Neural cell (in vitro differentiated cells): ENCODE measurements around the gene THBS2. TPM values are rescaled to one million over a fixed set of nuclear protein-coding genes. Genes with fewer than 3 reads are reported as not detected.

ENCODE experiments used
- H2AFZ ChIP-seq: fragments of 200-600, 300-800 bp; sonication (generic), shearing (Covaris generic); 2 replicates; pipeline ENCODE4 v1.6.0; 2014; ENCODE audit warnings: low read depth, mild to moderate bottlenecking, antibody characterized with exemption, low read length, moderate library complexity
- H3F3A ChIP-seq: fragments of 200-600 bp; shearing (Covaris generic); 2 replicates; pipeline ENCODE4 v1.6.1; 2016; ENCODE audit warnings: mild to moderate bottlenecking, moderate library complexity, mixed read lengths, antibody characterized with exemption, low read length; ENCODE audit not compliant: insufficient read depth, poor library complexity, severe bottlenecking
- H3K27ac ChIP-seq: fragments of 200-600, 300-800 bp; sonication (generic), shearing (Covaris generic); 2 replicates; pipeline ENCODE4 v1.5.1; 2014; ENCODE audit warnings: mild to moderate bottlenecking, low read length, moderate library complexity
- H3K27me3 ChIP-seq: fragments of 300-800, 200-600 bp; sonication (generic), shearing (Covaris generic); 2 replicates; pipeline ENCODE4 v1.6.0; 2014; ENCODE audit warnings: mild to moderate bottlenecking, low read depth, low read length, moderate library complexity; ENCODE audit not compliant: insufficient read depth
- H3K36me3 ChIP-seq: fragments of 300-800, 200-600 bp; sonication (generic), shearing (Covaris generic); 2 replicates; pipeline ENCODE4 v1.5.1; 2014; ENCODE audit warnings: mild to moderate bottlenecking, antibody characterized with exemption, low read length, moderate library complexity; ENCODE audit not compliant: insufficient read depth
- H3K4me2 ChIP-seq: fragments of 300-800, 200-600 bp; sonication (generic), shearing (Covaris generic); 2 replicates; pipeline ENCODE4 v1.6.0; 2014; ENCODE audit warnings: mild to moderate bottlenecking, low read length
- H3K4me3 ChIP-seq: fragments of 300-800, 200-600 bp; sonication (generic), shearing (Covaris generic); 2 replicates; pipeline ENCODE4 v1.5.1; 2014; ENCODE audit warnings: mild to moderate bottlenecking, low read length, moderate library complexity
- H3K79me2 ChIP-seq: fragments of 200-600 bp; shearing (Covaris generic); replicated peaks from 2 replicates; pipeline ENCODE4 v1.6.0; 2014; ENCODE audit warnings: mild to moderate bottlenecking, low read length, moderate library complexity; ENCODE audit not compliant: insufficient read depth
- H3K9ac ChIP-seq: fragments of 300-800, 200-600 bp; sonication (generic), shearing (Covaris generic); 2 replicates; pipeline ENCODE4 v1.6.1; 2016; ENCODE audit warnings: mild to moderate bottlenecking, low read length, mixed read lengths
- H3K9me2 ChIP-seq: fragments of 200-600 bp; shearing (Covaris generic); 2 replicates; pipeline ENCODE4 v1.6.1; 2016; ENCODE audit warnings: mild to moderate bottlenecking, low read length, mixed read lengths; ENCODE audit not compliant: insufficient read depth
- H3K9me3 ChIP-seq: fragments of 200-600, 300-800 bp; sonication (generic), shearing (Covaris generic); 2 replicates; pipeline ENCODE4 v1.6.1; 2016; ENCODE audit warnings: mild to moderate bottlenecking, mixed run types, low read length, moderate library complexity, mixed read lengths
- H4K20me1 ChIP-seq: fragments of 200-600 bp; shearing (Covaris generic); 2 replicates; pipeline ENCODE4 v1.6.1; 2016; ENCODE audit warnings: mild to moderate bottlenecking, mixed run types; ENCODE audit not compliant: insufficient read depth
- CTCF ChIP-seq: fragments of 450-650 bp; IDR thresholded peaks from 2 replicates; pipeline ENCODE4 v1.5.1; 2014; ENCODE audit warnings: antibody characterized with exemption, mild to moderate bottlenecking, moderate library complexity; ENCODE audit not compliant: poor library complexity, severe bottlenecking
- EP300 ChIP-seq: fragments of 450-650 bp; conservative IDR thresholded peaks from 2 replicates; pipeline ENCODE4 v1.6.1; 2014; ENCODE audit warnings: antibody characterized with exemption, mild to moderate bottlenecking, moderate library complexity; ENCODE audit not compliant: poor library complexity, severe bottlenecking
- EZH2 ChIP-seq: fragments of 200-600, 300-800 bp; shearing (Covaris generic), sonication (generic); IDR thresholded peaks from 2 replicates; pipeline ENCODE4 v1.6.1; 2014; ENCODE audit warnings: antibody characterized with exemption, low read length, borderline replicate concordance, mild to moderate bottlenecking; ENCODE audit not compliant: insufficient read depth, poor library complexity, severe bottlenecking
- MXI1 ChIP-seq: fragments of 450-650 bp; conservative IDR thresholded peaks from 2 replicates; pipeline ENCODE4 v1.6.1; 2014; ENCODE audit warnings: antibody characterized with exemption, mild to moderate bottlenecking; ENCODE audit not compliant: poor library complexity, severe bottlenecking
- POLR2AphosphoS5 ChIP-seq: IDR thresholded peaks from 2 replicates; pipeline ENCODE4 v1.6.1; 2012
- RAD21 ChIP-seq: fragments of 450-650 bp; conservative IDR thresholded peaks from 2 replicates; pipeline ENCODE4 v1.6.1; 2014; ENCODE audit warnings: antibody characterized with exemption, mild to moderate bottlenecking, moderate library complexity
- SMC3 ChIP-seq: fragments of 450-650 bp; conservative IDR thresholded peaks from 2 replicates; pipeline ENCODE4 v1.6.1; 2014; ENCODE audit warnings: antibody characterized with exemption, mild to moderate bottlenecking, moderate library complexity; ENCODE audit not compliant: poor library complexity
- TAF1 ChIP-seq: IDR thresholded peaks from 2 replicates; pipeline ENCODE4 v1.6.1; 2012; ENCODE audit warnings: low read depth
- polyA plus RNA-seq: library from polyadenylated mRNA; depleted of rRNA; stranded (reverse); fragments of >200 nt; gene quantifications from 2 replicates; pipeline ENCODE4 v1.2.3, GENCODE V29; 2014
- TF ChIP-seq, protein P1 (sequence below): IDR thresholded peaks from 2 replicates; pipeline ENCODE4 v1.6.1; 2012; ENCODE audit warnings: borderline replicate concordance

The THBS2 gene
- polyA plus RNA-seq, 1 donor from 2014 or later: 0.88 TPM

GRCh38 chr6:169293196-169293595, 39.5 kb upstream of the THBS2 start:
- TF ChIP-seq EZH2 (no peak), EP300 (no peak), RAD21 (no peak), POLR2AphosphoS5 (no peak), MXI1 (no peak), CTCF (no peak), SMC3 (no peak), TAF1 (no peak)
- TF ChIP-seq, protein P1, sequence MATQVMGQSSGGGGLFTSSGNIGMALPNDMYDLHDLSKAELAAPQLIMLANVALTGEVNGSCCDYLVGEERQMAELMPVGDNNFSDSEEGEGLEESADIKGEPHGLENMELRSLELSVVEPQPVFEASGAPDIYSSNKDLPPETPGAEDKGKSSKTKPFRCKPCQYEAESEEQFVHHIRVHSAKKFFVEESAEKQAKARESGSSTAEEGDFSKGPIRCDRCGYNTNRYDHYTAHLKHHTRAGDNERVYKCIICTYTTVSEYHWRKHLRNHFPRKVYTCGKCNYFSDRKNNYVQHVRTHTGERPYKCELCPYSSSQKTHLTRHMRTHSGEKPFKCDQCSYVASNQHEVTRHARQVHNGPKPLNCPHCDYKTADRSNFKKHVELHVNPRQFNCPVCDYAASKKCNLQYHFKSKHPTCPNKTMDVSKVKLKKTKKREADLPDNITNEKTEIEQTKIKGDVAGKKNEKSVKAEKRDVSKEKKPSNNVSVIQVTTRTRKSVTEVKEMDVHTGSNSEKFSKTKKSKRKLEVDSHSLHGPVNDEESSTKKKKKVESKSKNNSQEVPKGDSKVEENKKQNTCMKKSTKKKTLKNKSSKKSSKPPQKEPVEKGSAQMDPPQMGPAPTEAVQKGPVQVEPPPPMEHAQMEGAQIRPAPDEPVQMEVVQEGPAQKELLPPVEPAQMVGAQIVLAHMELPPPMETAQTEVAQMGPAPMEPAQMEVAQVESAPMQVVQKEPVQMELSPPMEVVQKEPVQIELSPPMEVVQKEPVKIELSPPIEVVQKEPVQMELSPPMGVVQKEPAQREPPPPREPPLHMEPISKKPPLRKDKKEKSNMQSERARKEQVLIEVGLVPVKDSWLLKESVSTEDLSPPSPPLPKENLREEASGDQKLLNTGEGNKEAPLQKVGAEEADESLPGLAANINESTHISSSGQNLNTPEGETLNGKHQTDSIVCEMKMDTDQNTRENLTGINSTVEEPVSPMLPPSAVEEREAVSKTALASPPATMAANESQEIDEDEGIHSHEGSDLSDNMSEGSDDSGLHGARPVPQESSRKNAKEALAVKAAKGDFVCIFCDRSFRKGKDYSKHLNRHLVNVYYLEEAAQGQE: no peak
- H3K79me2 ChIP-seq: no peaks in the 10 kb centered on the region
- H3K4me2 ChIP-seq: no peak overlapping the region
- no peak overlapping the region for H3K9ac ChIP-seq
- no peaks in the 10 kb centered on the region for H3K27me3 ChIP-seq
- no peaks in the 10 kb centered on the region for H4K20me1 ChIP-seq
- H3K9me2 ChIP-seq: no peaks in the 10 kb centered on the region
- no peak overlapping the region for H3K4me3 ChIP-seq
- H3K27ac ChIP-seq: no peak overlapping the region
- no peaks in the 10 kb centered on the region for H3F3A ChIP-seq
- no peaks in the 10 kb centered on the region for H3K36me3 ChIP-seq
- H2AFZ ChIP-seq: no peak overlapping the region
- no peaks in the 10 kb centered on the region for H3K9me3 ChIP-seq

- no peak overlapping the region for H3K9ac ChIP-seq
- no peak overlapping the region for H3K4me3 ChIP-seq
Observed at GRCh38 chr6:169292338-169293124, 38.9 kb upstream of the THBS2 start.

More at GRCh38 chr6:169292338-169293124, 38.9 kb upstream of the THBS2 start:
- Histone ChIP-seq H3K27ac (no peak overlapping the region), H3F3A (no peaks in the 10 kb centered on the region), H3K9me3 (no peaks in the 10 kb centered on the region), H3K4me2 (no peak overlapping the region), H4K20me1 (no peaks in the 10 kb centered on the region), H2AFZ (no peak overlapping the region), H3K27me3 (no peaks in the 10 kb centered on the region), H3K36me3 (no peaks in the 10 kb centered on the region), H3K79me2 (no peaks in the 10 kb centered on the region), H3K9me2 (no peaks in the 10 kb centered on the region)
- TF ChIP-seq POLR2AphosphoS5: no peak
- no peak for TF ChIP-seq EZH2
- no peak for TF ChIP-seq RAD21
- TF ChIP-seq EP300: no peak
- TF ChIP-seq MXI1: no peak
- no peak for TF ChIP-seq TAF1
